ENCODE data around the gene EDIL3.

- TF ChIP-seq, protein P1, sequence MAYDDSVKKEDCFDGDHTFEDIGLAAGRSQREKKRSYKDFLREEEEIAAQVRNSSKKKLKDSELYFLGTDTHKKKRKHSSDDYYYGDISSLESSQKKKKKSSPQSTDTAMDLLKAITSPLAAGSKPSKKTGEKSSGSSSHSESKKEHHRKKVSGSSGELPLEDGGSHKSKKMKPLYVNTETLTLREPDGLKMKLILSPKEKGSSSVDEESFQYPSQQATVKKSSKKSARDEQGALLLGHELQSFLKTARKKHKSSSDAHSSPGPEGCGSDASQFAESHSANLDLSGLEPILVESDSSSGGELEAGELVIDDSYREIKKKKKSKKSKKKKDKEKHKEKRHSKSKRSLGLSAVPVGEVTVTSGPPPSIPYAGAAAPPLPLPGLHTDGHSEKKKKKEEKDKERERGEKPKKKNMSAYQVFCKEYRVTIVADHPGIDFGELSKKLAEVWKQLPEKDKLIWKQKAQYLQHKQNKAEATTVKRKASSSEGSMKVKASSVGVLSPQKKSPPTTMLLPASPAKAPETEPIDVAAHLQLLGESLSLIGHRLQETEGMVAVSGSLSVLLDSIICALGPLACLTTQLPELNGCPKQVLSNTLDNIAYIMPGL (CRISPR knock-in tag; IDR thresholded peaks at IDR 0.05): no peak
- TF ChIP-seq MIER1 (IDR thresholded peaks at IDR 0.05; ENCODE audit: low read depth): no peak
- no peak for TF ChIP-seq JUND (IDR thresholded peaks at IDR 0.05; ENCODE audit: borderline replicate concordance, low read depth, low read length)
- no peak for TF ChIP-seq JUND (tag; IDR thresholded peaks at IDR 0.05; ENCODE audit: borderline replicate concordance, low read depth, low read length)
These were observed 326.1 kb downstream of the EDIL3 start for GRCh38 chr5:84058561-84058960.

Data from K562 (cell line).